ENCODE measurements around the gene SLU7.

DNA sequence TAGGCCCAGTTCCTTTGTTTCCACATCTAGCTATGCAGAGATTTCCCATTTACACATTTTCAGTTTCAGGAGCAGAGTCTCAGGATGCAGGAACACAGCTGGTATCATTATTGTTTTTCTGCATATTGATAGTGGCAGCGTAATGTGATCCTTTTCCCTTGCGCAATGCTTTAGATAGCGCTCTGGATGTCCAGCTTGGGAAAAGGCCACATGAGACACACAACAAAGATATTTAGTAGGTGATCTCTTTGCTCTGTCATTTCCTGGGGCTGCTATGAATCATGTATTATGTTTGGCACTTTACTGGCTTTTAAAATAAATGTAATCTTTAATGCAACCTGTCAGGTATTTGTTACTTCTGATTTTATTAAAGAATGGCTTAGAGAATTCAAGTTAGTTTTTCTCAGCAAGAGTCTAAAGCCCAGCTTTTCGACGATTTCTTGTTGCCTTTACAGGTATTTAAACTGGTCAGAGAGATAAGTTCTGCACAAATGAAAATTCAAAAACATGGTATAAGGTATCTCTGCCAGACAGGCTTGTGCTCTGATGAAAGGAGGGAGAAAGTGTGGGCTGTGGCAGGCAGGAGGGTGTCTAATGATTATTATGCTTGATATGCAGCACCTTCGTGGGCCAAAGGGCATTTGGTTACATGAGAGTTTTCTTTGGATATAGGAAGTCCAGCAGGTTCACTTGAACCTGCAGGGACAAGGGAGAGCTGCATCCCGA lies 45.0 kb upstream of the SLU7 start:
- TF ChIP-seq TARDBP (IDR thresholded peaks at IDR 0.05): no peak
- TF ChIP-seq, protein P1, sequence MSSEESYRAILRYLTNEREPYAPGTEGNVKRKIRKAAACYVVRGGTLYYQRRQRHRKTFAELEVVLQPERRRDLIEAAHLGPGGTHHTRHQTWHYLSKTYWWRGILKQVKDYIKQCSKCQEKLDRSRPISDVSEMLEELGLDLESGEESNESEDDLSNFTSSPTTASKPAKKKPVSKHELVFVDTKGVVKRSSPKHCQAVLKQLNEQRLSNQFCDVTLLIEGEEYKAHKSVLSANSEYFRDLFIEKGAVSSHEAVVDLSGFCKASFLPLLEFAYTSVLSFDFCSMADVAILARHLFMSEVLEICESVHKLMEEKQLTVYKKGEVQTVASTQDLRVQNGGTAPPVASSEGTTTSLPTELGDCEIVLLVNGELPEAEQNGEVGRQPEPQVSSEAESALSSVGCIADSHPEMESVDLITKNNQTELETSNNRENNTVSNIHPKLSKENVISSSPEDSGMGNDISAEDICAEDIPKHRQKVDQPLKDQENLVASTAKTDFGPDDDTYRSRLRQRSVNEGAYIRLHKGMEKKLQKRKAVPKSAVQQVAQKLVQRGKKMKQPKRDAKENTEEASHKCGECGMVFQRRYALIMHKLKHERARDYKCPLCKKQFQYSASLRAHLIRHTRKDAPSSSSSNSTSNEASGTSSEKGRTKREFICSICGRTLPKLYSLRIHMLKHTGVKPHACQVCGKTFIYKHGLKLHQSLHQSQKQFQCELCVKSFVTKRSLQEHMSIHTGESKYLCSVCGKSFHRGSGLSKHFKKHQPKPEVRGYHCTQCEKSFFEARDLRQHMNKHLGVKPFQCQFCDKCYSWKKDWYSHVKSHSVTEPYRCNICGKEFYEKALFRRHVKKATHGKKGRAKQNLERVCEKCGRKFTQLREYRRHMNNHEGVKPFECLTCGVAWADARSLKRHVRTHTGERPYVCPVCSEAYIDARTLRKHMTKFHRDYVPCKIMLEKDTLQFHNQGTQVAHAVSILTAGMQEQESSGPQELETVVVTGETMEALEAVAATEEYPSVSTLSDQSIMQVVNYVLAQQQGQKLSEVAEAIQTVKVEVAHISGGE (CRISPR knock-in tag; IDR thresholded peaks at IDR 0.05): no peak
- no peak for TF ChIP-seq SREBF2 (CRISPR knock-in tag; IDR thresholded peaks at IDR 0.05)
- TF ChIP-seq, protein P2, sequence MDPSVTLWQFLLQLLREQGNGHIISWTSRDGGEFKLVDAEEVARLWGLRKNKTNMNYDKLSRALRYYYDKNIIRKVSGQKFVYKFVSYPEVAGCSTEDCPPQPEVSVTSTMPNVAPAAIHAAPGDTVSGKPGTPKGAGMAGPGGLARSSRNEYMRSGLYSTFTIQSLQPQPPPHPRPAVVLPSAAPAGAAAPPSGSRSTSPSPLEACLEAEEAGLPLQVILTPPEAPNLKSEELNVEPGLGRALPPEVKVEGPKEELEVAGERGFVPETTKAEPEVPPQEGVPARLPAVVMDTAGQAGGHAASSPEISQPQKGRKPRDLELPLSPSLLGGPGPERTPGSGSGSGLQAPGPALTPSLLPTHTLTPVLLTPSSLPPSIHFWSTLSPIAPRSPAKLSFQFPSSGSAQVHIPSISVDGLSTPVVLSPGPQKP (CRISPR knock-in tag; IDR thresholded peaks at IDR 0.05): no peak
- no peak for TF ChIP-seq NR1H2 (CRISPR knock-in tag; IDR thresholded peaks at IDR 0.05)
